Skeletal muscle cell (primary cell): ENCODE results near the gene SLIT3.
A peak's percentile ranks its signal among the peaks of the same experiment; 100 is the strongest.

Experiments used
- DNase-seq: peaks from one replicate; pipeline ENCODE4 v3.0.0-alpha.2; 2010; ENCODE audit warnings: low read depth
- H3K4me3 ChIP-seq: 2 replicates; pipeline ENCODE4 v1.5.1; 2011; ENCODE audit warnings: low read depth, mild to moderate bottlenecking, control low read depth, low read length, moderate library complexity

SLIT3 gene

GRCh38 chr5:168728546-168729211, 572.3 kb downstream of the SLIT3 start:
- H3K4me3 ChIP-seq, result no peak overlapping the region
- no peak for DNase-seq

- no peak overlapping the region for H3K4me3 ChIP-seq
- no peak for DNase-seq
Measured at GRCh38 chr5:168727547-168727946, 573.4 kb downstream of the SLIT3 start.

DNA sequence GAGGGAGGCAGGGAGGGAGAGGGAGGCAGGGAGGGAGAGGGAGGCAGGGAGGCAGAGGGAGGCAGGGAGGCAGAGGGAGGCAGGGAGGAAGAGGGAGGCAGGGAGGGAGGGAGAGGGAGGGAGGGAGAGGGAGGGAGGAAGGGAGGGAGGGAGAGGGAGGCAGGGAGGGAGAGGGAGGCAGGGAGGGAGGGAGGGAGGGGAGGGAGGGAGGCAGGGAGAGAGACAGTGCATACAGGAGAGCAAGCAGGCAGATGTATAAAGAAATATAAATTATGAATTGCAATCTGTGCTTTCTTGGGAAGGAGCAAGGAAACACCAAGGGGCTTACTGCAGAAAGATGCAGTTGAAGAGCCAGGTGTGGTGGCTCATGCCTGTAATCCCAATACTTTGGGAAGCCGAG, 574.6 kb downstream of the SLIT3 start:
- DNase-seq, result no peak
- no peak overlapping the region for H3K4me3 ChIP-seq

GRCh38 chr5:168724227-168724626, 576.7 kb downstream of the SLIT3 start:
- DNase-seq, result no peak
- H3K4me3 ChIP-seq, result no peak overlapping the region

DNA sequence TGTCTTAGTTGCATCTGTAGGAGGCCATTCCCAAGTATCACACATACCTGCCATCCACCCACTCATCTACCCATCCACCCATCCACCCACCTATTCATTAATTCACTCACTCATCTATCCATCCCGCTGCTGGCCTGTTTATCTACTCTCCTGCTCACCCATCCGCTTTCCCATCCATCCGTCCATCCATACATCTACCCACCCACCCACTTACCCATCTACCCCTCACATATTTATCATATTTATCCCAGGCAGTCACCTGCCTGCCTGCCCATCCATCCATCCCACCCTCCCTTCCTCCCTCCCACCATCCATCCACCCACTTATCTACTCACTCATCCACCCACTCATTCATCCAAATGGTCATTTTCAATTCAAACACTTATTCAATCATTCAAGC, 577.9 kb downstream of the SLIT3 start:
- H3K4me3 ChIP-seq, result no peak overlapping the region
- DNase-seq, result no peak

DNA sequence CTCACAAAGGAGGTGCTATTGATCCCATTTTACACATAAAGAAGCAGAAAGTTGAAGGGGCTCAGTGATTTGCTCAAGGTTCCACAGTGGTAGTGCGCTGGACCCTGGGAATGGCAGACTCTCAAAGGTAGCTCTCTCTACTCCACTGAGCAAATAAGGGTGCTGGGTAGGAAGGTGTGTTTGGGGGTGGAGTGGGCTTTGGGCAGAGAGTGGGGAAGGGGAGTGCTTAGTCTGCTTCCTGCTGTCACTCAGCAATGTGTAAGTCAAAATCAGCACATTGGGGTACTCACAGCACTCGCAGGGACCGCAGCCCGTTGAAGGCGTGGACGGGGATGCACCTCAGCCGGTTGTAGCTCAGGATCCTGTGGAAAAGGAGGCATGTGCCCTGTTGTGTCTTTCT, 579.0 kb downstream of the SLIT3 start:
- DNase-seq, result no peak
- H3K4me3 ChIP-seq, result no peak overlapping the region

DNA sequence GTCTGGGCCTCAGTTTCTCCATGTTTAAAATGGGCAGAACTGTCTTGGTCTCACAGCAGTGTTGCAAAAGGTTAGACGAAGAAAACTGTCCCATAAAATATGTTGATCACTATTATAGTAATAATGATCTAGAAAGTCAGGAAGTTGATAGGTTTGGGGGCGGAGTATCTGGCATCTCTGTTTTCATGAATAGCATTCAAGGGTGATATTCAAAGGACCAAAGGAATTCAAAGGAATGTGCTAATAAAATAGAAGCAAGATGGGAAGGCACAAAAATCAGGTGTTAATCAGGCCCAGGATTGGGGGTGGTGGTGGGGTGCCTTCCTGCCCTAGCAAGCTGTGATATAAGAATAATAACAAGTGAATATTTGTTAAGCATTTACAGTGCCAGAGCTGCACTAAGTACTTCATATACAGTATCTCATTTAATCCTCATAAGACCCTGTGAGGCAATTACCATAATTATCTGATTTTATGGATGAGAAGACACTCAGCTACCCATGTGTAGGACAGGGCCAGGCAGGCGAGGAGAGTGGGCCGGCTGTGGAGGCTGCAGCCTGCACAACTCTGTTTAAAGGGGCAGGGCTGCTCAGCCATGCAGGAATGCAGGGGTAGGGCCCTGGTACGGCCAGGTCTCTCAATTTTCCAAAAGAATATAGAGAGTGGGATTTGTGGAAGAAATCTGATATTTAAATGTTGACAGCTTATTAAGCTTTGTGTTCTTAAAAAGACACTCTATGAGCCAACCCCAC, 579.8 kb downstream of the SLIT3 start:
- no peak overlapping the region for H3K4me3 ChIP-seq
- DNase-seq, result no peak

DNA sequence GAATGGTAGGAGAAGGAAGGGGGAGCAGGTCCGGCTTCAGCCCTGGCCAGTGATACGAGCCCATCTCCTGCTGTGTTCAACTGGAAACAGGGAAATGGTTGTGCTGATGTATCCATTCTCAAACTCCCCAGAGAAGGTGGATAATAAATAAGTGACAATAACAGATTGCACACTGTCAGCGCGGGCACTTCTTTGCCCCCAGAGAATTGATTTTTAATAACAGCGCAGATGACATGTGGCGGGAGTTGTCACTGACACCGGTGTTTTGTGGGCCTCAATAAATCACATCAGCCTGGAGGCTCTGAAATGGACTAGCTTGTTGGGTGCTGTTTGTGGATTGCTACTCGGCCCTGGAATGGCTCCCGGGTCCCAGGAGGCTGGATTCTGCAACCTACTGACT, 580.4 kb downstream of the SLIT3 start:
- no peak for DNase-seq
- H3K4me3 ChIP-seq, result no peak overlapping the region

- no peak for DNase-seq
- H3K4me3 ChIP-seq, result no peak overlapping the region
Measured at GRCh38 chr5:168714046-168714445, 586.9 kb downstream of the SLIT3 start.

GRCh38 chr5:168713051-168713450, 587.9 kb downstream of the SLIT3 start:
- DNase-seq, result no peak
- no peak overlapping the region for H3K4me3 ChIP-seq

GRCh38 chr5:168712280-168712924, 588.5 kb downstream of the SLIT3 start:
- peak; percentile 92 for DNase-seq
- no peak overlapping the region for H3K4me3 ChIP-seq

DNA sequence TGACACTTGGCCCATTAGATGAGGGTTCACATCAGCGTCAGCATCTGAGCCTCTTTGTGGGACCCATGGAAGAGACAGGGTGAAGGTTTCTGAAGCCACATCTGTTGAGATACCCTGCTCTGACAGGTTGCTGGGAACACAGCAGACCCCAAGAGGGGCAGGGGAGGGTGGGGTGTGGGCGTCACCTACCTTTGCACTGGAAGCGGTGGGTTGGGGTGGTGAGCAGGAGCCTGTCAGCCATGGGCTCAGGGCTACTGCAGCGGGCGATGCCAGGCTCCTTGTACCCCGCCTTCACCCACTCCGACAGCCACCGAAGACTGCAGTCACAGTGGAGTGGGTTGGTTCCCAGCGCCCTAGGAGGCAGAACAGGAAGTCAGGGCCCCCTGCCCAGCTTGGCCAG, 590.2 kb downstream of the SLIT3 start:
- H3K4me3 ChIP-seq, result no peak overlapping the region
- DNase-seq, result no peak

- DNase-seq, result no peak
- no peak overlapping the region for H3K4me3 ChIP-seq
Measured at GRCh38 chr5:168707716-168708695, 592.9 kb downstream of the SLIT3 start.

DNA sequence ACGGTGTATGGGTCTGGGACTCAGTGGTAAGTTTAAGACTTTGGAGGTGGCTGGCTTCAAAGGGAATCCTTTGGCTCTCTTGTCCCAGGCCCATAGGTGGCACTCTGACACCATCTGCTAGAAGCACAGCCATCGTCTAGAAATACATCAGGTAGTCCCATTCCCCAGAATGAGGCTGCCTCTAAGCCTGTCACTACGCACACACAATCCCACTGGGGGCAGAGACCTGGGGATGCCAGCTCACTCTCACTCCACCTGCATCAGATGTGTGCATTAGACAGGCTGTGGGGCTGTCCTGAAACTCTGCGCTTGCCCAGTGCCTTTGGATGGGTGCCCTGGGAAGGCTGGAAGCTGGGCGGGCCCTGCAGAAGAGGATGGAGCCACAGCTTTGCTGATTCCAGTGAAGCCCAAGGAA, 594.3 kb downstream of the SLIT3 start:
- no peak for DNase-seq
- H3K4me3 ChIP-seq, result no peak overlapping the region

GRCh38 chr5:168705321-168705720, 595.6 kb downstream of the SLIT3 start:
- no peak overlapping the region for H3K4me3 ChIP-seq
- no peak for DNase-seq

- no peak for DNase-seq
- no peak overlapping the region for H3K4me3 ChIP-seq
Measured at GRCh38 chr5:168702511-168702910, 598.4 kb downstream of the SLIT3 start.

GRCh38 chr5:168701641-168702040, 599.3 kb downstream of the SLIT3 start:
- no peak overlapping the region for H3K4me3 ChIP-seq
- no peak for DNase-seq

DNA sequence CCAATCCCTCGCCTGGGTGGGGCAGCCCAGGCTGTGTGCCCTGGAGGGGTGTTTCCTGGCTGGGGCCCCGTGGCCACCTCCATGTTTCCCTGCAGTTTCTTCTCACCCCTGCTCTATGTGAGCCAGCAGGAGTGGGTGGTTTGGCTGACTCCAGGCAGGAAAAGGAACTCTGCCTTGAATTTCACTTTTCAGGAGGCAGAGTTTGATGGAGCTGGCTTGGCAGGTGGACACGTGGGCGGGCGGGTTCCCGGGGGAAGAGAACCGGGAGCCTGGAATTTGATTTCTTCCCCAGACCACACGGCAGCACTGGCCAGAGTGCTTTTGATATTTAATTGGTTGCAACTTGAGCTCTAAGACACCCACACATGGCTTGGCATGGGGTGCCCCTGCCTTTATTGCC, 601.9 kb downstream of the SLIT3 start:
- no peak overlapping the region for H3K4me3 ChIP-seq
- no peak for DNase-seq

DNA sequence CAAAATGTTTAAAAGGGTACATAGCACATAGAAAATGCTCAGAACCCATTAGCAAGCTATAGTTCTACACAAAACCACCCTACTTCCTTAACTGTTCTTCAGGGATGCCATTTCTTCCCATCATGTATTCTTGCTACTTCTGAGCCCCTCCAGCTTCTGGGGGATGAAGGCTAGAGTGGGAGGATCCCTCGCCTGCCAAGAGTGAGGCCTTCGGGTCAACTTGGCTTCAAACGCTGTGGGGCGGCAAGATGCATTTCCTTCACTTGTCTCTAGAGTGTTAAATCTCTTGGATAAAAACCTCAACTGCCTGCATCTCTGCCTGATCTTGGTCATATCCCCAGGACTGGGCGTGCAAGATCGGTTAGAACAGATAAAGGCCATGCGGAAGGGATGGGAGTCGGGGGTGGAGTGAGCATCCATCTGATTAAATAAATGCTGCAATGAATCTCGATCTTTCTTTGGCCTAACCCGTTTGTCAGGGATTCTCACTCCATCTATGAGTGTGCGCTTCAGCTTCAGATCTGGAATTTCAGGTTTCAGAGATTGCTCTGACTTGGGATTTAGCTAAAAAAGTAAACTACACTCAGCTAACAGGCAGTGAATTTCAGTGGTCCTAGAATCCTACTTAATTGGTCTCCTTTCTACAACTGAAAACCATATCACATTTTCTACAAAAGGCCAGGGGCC, 603.8 kb downstream of the SLIT3 start:
- DNase-seq, result no peak
- no peak overlapping the region for H3K4me3 ChIP-seq
